B cell (primary cell): ENCODE data around the gene COG4.

Source experiments
- CTCF ChIP-seq: fragments of 200-600 bp; IDR thresholded peaks from one replicate; pipeline ENCODE4 v1.8.0; 2022; ENCODE audit warnings: antibody characterized with exemption, mild to moderate bottlenecking
- EZH2 ChIP-seq: IDR thresholded peaks from 2 replicates; pipeline ENCODE4 v1.6.1; 2012; ENCODE audit warnings: borderline replicate concordance, low read depth, mild to moderate bottlenecking, moderate library complexity, low read length; ENCODE audit not compliant: insufficient read depth, poor library complexity, severe bottlenecking

GRCh38 chr16:70437582-70438557 lies 85.5 kb downstream of the COG4 start:
- TF ChIP-seq CTCF (no peak), EZH2 (no peak)
